ENCODE data around the gene ORM2. TPM values are rescaled to one million over a fixed set of nuclear protein-coding genes. Genes with fewer than 3 reads are reported as not detected.

The ORM2 gene
- total and polyA plus RNA-seq, 2 experiments from 2014 or later, result 0.76 TPM

- DNase-seq (ENCODE audit: low spot score), result no peak
- peaks cover 29% of the 10 kb centered on the region; the same call in 1 of the 2 replicates for H3K36me3 ChIP-seq (ENCODE audit: insufficient read depth)
- no peak for ATAC-seq
- no peaks in the 10 kb centered on the region for H3K9me2 ChIP-seq (ENCODE audit: insufficient read depth)
- Mint-ChIP-seq H3K36me3 (ENCODE audit: low read depth) (peaks cover 70% of the 10 kb centered on the region), H3K4me1 (no peaks in the 10 kb centered on the region), H3K27ac (no peak overlapping the region), H3K27me3 (ENCODE audit: insufficient read depth, low read depth, poor library complexity) (peaks cover 4% of the 10 kb centered on the region), H3K9me3 (no peaks in the 10 kb centered on the region), H3K4me3 (no peak overlapping the region)
- no peak overlapping the region for H3K27ac ChIP-seq (ENCODE audit: low read depth)
- H3K4me3 ChIP-seq, result no peak overlapping the region
- no peaks in the 10 kb centered on the region for H3K79me2 ChIP-seq (replicated peaks; ENCODE audit: insufficient read depth)
- H4K20me1 ChIP-seq (replicated peaks; ENCODE audit: insufficient read depth), result no peaks in the 10 kb centered on the region
- H3K4me2 ChIP-seq, result no peak overlapping the region
- no peak overlapping the region for H2AFZ ChIP-seq
- no peaks in the 10 kb centered on the region for H3K27me3 ChIP-seq (ENCODE audit: insufficient read depth)
- H3F3A ChIP-seq (replicated peaks; ENCODE audit: low read depth), result no peaks in the 10 kb centered on the region
- H3K4me1 ChIP-seq (ENCODE audit: insufficient read depth), result no peaks in the 10 kb centered on the region
- no peak for TF ChIP-seq CTCF (conservative IDR thresholded peaks at IDR 0.05; ENCODE audit: low read depth in 2 of 2)
- TF ChIP-seq EZH2 (IDR thresholded peaks at IDR 0.05; ENCODE audit: low read depth, unreplicated experiment), result no peak
- TF ChIP-seq NANOG (IDR thresholded peaks at IDR 0.05; ENCODE audit: borderline replicate concordance), result no peak
- TF ChIP-seq STAT1 (IDR thresholded peaks at IDR 0.05; ENCODE audit: unreplicated experiment), result no peak
- TF ChIP-seq ZNF462 (CRISPR knock-in tag; IDR thresholded peaks at IDR 0.05), result no peak
- TF ChIP-seq ETS1 (IDR thresholded peaks at IDR 0.05), result no peak
- no peak for TF ChIP-seq REST (IDR thresholded peaks at IDR 0.05; ENCODE audit: unreplicated experiment)
- no peak for TF ChIP-seq JUNB (IDR thresholded peaks at IDR 0.05; ENCODE audit: unreplicated experiment)
- TF ChIP-seq POLR2AphosphoS5 (IDR thresholded peaks at IDR 0.05; ENCODE audit: low read depth), result no peak
- no peak for TF ChIP-seq EZH2phosphoT487 (IDR thresholded peaks at IDR 0.05; ENCODE audit: unreplicated experiment)
- no peak for TF ChIP-seq CREB1 (CRISPR knock-in tag; IDR thresholded peaks at IDR 0.05; ENCODE audit: low read depth)
- TF ChIP-seq ZNF331 (CRISPR knock-in tag; IDR thresholded peaks at IDR 0.05; ENCODE audit: low read depth), result no peak
- TF ChIP-seq ZNF114 (CRISPR knock-in tag; IDR thresholded peaks at IDR 0.05), result no peak
These were observed 30.1 kb downstream of the ORM2 start for GRCh38 chr9:114359801-114360200.
